Mesothelial cell of epicardium (in vitro differentiated cells): ENCODE measurements around the gene DAB2IP. TPM values are rescaled to one million over a fixed set of nuclear protein-coding genes. Genes with fewer than 3 reads are reported as not detected.

Experiments used
- DNase-seq, 2 experiments: peaks; one replicate each; pipeline ENCODE4 v3.0.0; 2021; ENCODE audit warnings: low spot score in 2 of 2; ENCODE audit not compliant: unreplicated experiment in 2 of 2
- H3K27ac Mint-ChIP-seq: 2 replicates; pipeline ENCODE4 v1.8.0; 2021; ENCODE audit warnings: mixed read lengths
- H3K27me3 Mint-ChIP-seq: 2 replicates; pipeline ENCODE4 v1.8.0; 2021; ENCODE audit warnings: low read depth, mixed read lengths
- H3K36me3 Mint-ChIP-seq: 2 replicates; pipeline ENCODE4 v1.8.0; 2021; ENCODE audit warnings: mixed read lengths
- H3K4me1 Mint-ChIP-seq: 2 replicates; pipeline ENCODE4 v1.8.0; 2021; ENCODE audit warnings: mixed read lengths
- H3K4me3 Mint-ChIP-seq: 2 replicates; pipeline ENCODE4 v1.8.0; 2021; ENCODE audit warnings: mild to moderate bottlenecking, moderate library complexity, mixed read lengths
- H3K9me3 Mint-ChIP-seq: 2 replicates; pipeline ENCODE4 v1.8.0; 2021; ENCODE audit warnings: mixed read lengths
- total RNA-seq: library from RNA; stranded (reverse); gene quantifications from 3 replicates; pipeline ENCODE4 v1.2.1, GENCODE V29; 2021
- TF ChIP-seq, protein P1 (sequence below): fragments of 200-600 bp; sonication (generic); IDR thresholded peaks from one replicate; pipeline ENCODE4 v1.5.0; 2021; ENCODE audit warnings: antibody characterized with exemption; ENCODE audit not compliant: unreplicated experiment

Gene DAB2IP
- total RNA-seq, 1 donor from 2014 or later, result 75.7 TPM

- no peaks in the 10 kb centered on the region for H3K9me3 Mint-ChIP-seq
- no peaks in the 10 kb centered on the region for H3K27me3 Mint-ChIP-seq
- peaks cover 2% of the 10 kb centered on the region for H3K4me1 Mint-ChIP-seq
- peak overlapping the region; percentile 8 for H3K27ac Mint-ChIP-seq
- no peak for DNase-seq
- H3K4me3 Mint-ChIP-seq, result no peak overlapping the region
- TF ChIP-seq, protein P1, sequence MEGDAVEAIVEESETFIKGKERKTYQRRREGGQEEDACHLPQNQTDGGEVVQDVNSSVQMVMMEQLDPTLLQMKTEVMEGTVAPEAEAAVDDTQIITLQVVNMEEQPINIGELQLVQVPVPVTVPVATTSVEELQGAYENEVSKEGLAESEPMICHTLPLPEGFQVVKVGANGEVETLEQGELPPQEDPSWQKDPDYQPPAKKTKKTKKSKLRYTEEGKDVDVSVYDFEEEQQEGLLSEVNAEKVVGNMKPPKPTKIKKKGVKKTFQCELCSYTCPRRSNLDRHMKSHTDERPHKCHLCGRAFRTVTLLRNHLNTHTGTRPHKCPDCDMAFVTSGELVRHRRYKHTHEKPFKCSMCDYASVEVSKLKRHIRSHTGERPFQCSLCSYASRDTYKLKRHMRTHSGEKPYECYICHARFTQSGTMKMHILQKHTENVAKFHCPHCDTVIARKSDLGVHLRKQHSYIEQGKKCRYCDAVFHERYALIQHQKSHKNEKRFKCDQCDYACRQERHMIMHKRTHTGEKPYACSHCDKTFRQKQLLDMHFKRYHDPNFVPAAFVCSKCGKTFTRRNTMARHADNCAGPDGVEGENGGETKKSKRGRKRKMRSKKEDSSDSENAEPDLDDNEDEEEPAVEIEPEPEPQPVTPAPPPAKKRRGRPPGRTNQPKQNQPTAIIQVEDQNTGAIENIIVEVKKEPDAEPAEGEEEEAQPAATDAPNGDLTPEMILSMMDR, result no peak
- peaks cover 12% of the 10 kb centered on the region for H3K36me3 Mint-ChIP-seq
Observed at GRCh38 chr9:121756474-121757280, 105.2 kb downstream of the DAB2IP start.

DNA sequence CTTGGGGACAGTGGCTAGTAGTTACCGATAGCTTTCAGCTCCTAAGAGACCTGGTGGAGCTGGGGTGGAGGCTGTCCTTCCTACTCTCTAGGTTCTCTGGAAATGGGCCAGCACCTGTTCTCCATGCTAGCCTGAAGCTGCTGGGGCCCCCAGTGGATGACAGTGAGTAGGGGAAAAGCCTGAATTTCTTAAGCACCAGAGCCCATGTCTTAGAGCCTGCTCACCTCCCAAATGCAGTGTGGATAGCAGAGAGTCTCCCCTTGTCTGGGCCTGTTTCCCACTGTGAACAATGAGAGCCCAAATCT, 105.8 kb downstream of the DAB2IP start:
- TF ChIP-seq, protein P1, result no peak

GRCh38 chr9:121758693-121759092, 107.3 kb downstream of the DAB2IP start:
- peaks cover 12% of the 10 kb centered on the region for H3K36me3 Mint-ChIP-seq
- H3K27ac Mint-ChIP-seq, result no peak overlapping the region

More for the DNA sequence above, 105.8 kb downstream of the DAB2IP start:
- Mint-ChIP-seq H3K27me3 (no peaks in the 10 kb centered on the region), H3K4me3 (no peak overlapping the region), H3K36me3 (peaks cover 12% of the 10 kb centered on the region), H3K27ac (no peak overlapping the region), H3K4me1 (no peaks in the 10 kb centered on the region), H3K9me3 (no peaks in the 10 kb centered on the region)
- DNase-seq, result no peak

GRCh38 chr9:121759996-121760395, 108.6 kb downstream of the DAB2IP start:
- no peaks in the 10 kb centered on the region for H3K4me1 Mint-ChIP-seq
- no peak overlapping the region for H3K4me3 Mint-ChIP-seq
- DNase-seq, result no peak
- H3K27ac Mint-ChIP-seq, result no peak overlapping the region
- H3K27me3 Mint-ChIP-seq, result no peaks in the 10 kb centered on the region
- H3K36me3 Mint-ChIP-seq, result peaks cover 12% of the 10 kb centered on the region
- TF ChIP-seq, protein P1, result no peak
- no peaks in the 10 kb centered on the region for H3K9me3 Mint-ChIP-seq

More at GRCh38 chr9:121758693-121759092, 107.3 kb downstream of the DAB2IP start:
- no peak overlapping the region for H3K4me3 Mint-ChIP-seq
- no peaks in the 10 kb centered on the region for H3K27me3 Mint-ChIP-seq
- DNase-seq, result no peak
- no peaks in the 10 kb centered on the region for H3K4me1 Mint-ChIP-seq
- H3K9me3 Mint-ChIP-seq, result no peaks in the 10 kb centered on the region
- TF ChIP-seq, protein P1, result no peak

DNA sequence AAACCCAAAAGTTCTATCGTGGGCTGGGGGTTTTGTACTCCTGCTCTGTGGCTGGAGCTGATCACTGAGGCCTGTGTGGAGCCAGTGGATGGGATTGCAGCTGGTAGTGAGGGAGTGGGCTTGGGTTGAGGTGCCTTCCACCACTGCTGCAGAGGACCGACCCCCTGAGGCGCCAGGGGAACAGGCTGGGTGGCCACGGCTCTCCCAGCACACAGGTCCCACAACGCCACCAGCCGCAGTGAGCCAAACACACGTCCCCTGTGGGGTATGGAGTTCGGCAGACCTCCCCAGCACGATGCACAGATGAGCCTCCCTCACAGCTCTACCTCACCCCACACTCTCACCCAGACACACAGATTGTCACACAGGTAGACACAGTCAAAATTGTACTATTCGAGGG, 109.1 kb downstream of the DAB2IP start:
- TF ChIP-seq, protein P1, result no peak
- Mint-ChIP-seq H3K27me3 (no peaks in the 10 kb centered on the region), H3K36me3 (peaks cover 12% of the 10 kb centered on the region), H3K27ac (no peak overlapping the region), H3K4me3 (no peak overlapping the region), H3K9me3 (no peaks in the 10 kb centered on the region), H3K4me1 (no peaks in the 10 kb centered on the region)
- DNase-seq, result no peak

DNA sequence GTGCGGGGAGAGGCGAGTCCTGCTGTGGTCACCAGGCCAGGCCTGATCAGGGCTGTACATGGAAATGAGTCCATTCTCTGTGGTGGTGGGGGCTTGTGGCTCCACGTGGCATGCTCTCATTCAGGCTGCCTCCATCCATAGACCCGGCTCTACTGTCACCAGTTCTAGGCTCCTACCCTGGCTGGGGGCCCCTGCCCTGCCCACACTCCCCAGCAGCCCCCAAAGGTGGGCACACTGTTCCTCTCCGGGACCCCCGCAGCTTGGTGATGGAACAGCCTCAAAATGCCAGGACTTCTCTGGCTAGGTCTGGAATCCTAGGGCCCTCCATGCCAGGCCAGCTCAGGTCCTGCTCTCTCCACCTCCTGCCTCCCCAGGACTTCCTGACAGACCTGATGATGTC, 111.7 kb downstream of the DAB2IP start:
- H3K27ac Mint-ChIP-seq, result no peak overlapping the region
- H3K4me3 Mint-ChIP-seq, result no peak overlapping the region
- no peaks in the 10 kb centered on the region for H3K4me1 Mint-ChIP-seq
- H3K9me3 Mint-ChIP-seq, result no peaks in the 10 kb centered on the region
- TF ChIP-seq, protein P1, result no peak
- DNase-seq, result no peak
- no peaks in the 10 kb centered on the region for H3K27me3 Mint-ChIP-seq
- H3K36me3 Mint-ChIP-seq, result peaks cover 25% of the 10 kb centered on the region
